ENCODE results near the gene ESPNL. TPM values are rescaled to one million over a fixed set of nuclear protein-coding genes. Genes with fewer than 3 reads are reported as not detected.

ESPNL gene
- total and polyA plus RNA-seq, 9 of the 15 experiments (the other 6 are each of a cell fraction or from before 2014, with no cell fraction given), result 0.03 to 0.09 (median 0.05) TPM; not detected in 3

- H3K79me2 ChIP-seq (ENCODE audit: control insufficient read depth, insufficient read depth, low read length), result no peaks in the 10 kb centered on the region
- H3K4me1 ChIP-seq (replicated peaks in 1 of 2; ENCODE audit: control insufficient read depth in 2 of 2, insufficient read depth in 2 of 2, low read length in 2 of 2), result peaks cover 0 to 39% of the 10 kb centered on the region in 2 experiments; a peak in 2 of 5 replicates
- H3K9me3 ChIP-seq (replicated peaks; ENCODE audit: control insufficient read depth, insufficient read depth, low read depth, low read length), result 0 out of 2 replicates have a peak, but pooled peaks cover 1% of the 10 kb centered on the region
- peaks cover 5 to 41% of the 10 kb centered on the region in 2 experiments; a peak in 4 of 5 replicates for H3K27me3 ChIP-seq (ENCODE audit: control insufficient read depth in 2 of 2, insufficient read depth in 2 of 2, low read length in 2 of 2)
- no peak overlapping the region for H2AFZ ChIP-seq (ENCODE audit: low read depth, low read length)
- H3K36me3 ChIP-seq (ENCODE audit: control insufficient read depth, insufficient read depth, low read length), result no peaks in the 10 kb centered on the region
- H4K20me1 ChIP-seq (replicated peaks; ENCODE audit: control insufficient read depth, insufficient read depth, low read length), result no peaks in the 10 kb centered on the region
- H3K27ac ChIP-seq (ENCODE audit: extremely low read depth, low read depth, low read length), result no peak overlapping the region
- no peaks in the 10 kb centered on the region for H3K9me1 ChIP-seq (ENCODE audit: control insufficient read depth, insufficient read depth, low read length)
- no peak for DNase-seq (ENCODE audit: extremely low read depth in 1 of 4, low spot score in 3 of 4)
- no peak overlapping the region for H3K4me2 ChIP-seq (ENCODE audit: insufficient read depth, low read length)
- no peak overlapping the region for H3K9ac ChIP-seq (ENCODE audit: insufficient read depth in 1 of 2, low read depth in 2 of 2, low read length in 2 of 2)
- BruUV-seq (replicated peaks), result no TSS peak
- CTCF ChIA-PET (ENCODE audit: low intra/inter-chr PET ratio), result no interaction called here
- in situ Hi-C loops (cut with MboI), result no loop called here
- no peak overlapping the region for H3K4me3 ChIP-seq
- intact Hi-C loops (cut with micrococcal nuclease), result no loop called here
- no peak for ATAC-seq
- POLR2A ChIA-PET, result interaction anchor here (0.6 to 0.8 kb wide), 3 partner anchors 12 to 634 kb away, joined by 3 read pairs; no protein-coding TSS in a partner anchor
- no peak for FAIRE-seq
- 10% methylated on average over 22 of the region's 27 CpGs for WGBS (ENCODE audit: insufficient coverage, low coverage, missing lambda C conversion rate)
- TF ChIP-seq STAG1 (CRISPR knock-in tag; IDR thresholded peaks at IDR 0.05; ENCODE audit: borderline replicate concordance) (no peak), DACH1 (IDR thresholded peaks at IDR 0.05; ENCODE audit: partially characterized antibody) (no peak), ATF2 (CRISPR knock-in tag; IDR thresholded peaks at IDR 0.05) (no peak), RAD21 (CRISPR knock-in tag; conservative IDR thresholded peaks at IDR 0.05 in 1 of 2, IDR thresholded peaks at IDR 0.05 in 1 of 2) (no peak), ZNF143 (CRISPR knock-in tag; IDR thresholded peaks at IDR 0.05) (no peak), VEZF1 (CRISPR knock-in tag; IDR thresholded peaks at IDR 0.05) (no peak), ZNF274 (IDR thresholded peaks at IDR 0.05; ENCODE audit: borderline replicate concordance, low read depth, low read length) (no peak), EWSR1 (IDR thresholded peaks at IDR 0.05; ENCODE audit: borderline replicate concordance, low read depth, partially characterized antibody) (no peak), STAT6 (CRISPR knock-in tag; IDR thresholded peaks at IDR 0.05) (no peak), NCOA1 (IDR thresholded peaks at IDR 0.05; ENCODE audit: low read depth) (no peak), MYBL2 (IDR thresholded peaks at IDR 0.05; ENCODE audit: low read depth) (no peak), MYBL2 (CRISPR knock-in tag; IDR thresholded peaks at IDR 0.05; ENCODE audit: borderline replicate concordance) (no peak), MYC (IDR thresholded peaks at IDR 0.05; ENCODE audit: low read depth, low read length) (no peak), MYC (CRISPR knock-in tag; IDR thresholded peaks at IDR 0.05; ENCODE audit: borderline replicate concordance, low read depth) (no peak), CHD4 (IDR thresholded peaks at IDR 0.05; ENCODE audit: insufficient read depth, insufficient replicate concordance, low read depth, low read length, poor library complexity, severe bottlenecking) (no peak)
These were observed 21.6 kb downstream of the ESPNL start for GRCh38 chr2:238121511-238122286.
